Activated CD8-positive, alpha-beta memory T cell treated with anti-CD3 and anti-CD28 coated beads, Interleukin-2, amount 50 U/mL, for 1 hour (primary cell): ENCODE results near the gene ZNF658.
"Not testable (repeated sequence)": the region's sequence is repeated elsewhere in the genome, so short reads cannot be mapped to it uniquely, and the experiment has no call there.

Experiments
- DNase-seq: peaks from one replicate; pipeline ENCODE4 v3.0.0-alpha.2; 2020; ENCODE audit errors: extremely low read depth

Gene ZNF658

GRCh38 chr9:66900490-66901131 is at the start of gene ZNF658:
Gene ZNF658 (plus strand): TSS chr9:66900725. CDS start chr9:66903562, 2,837 bp downstream.
- DNase-seq = peak; percentile 7

GRCh38 chr9:66861732-66862131 is 38.8 kb upstream of the ZNF658 start:
- DNase-seq = not testable (repeated sequence)

- not testable (repeated sequence) for DNase-seq
These were observed 31.9 kb upstream of the ZNF658 start for GRCh38 chr9:66868660-66869059.

GRCh38 chr9:66880605-66881004 is 19.9 kb upstream of the ZNF658 start:
- DNase-seq = not testable (repeated sequence)

- DNase-seq = not testable (repeated sequence)
These were observed 18.7 kb upstream of the ZNF658 start for GRCh38 chr9:66881847-66882246.

- not testable (repeated sequence) for DNase-seq
These were observed 10.2 kb upstream of the ZNF658 start for GRCh38 chr9:66890334-66890733.

- DNase-seq = not testable (repeated sequence)
These were observed 616 bp downstream of the ZNF658 start for GRCh38 chr9:66901141-66901540.

- DNase-seq = not testable (repeated sequence)
These were observed 9.0 kb downstream of the ZNF658 start for GRCh38 chr9:66909560-66909959.

- not testable (repeated sequence) for DNase-seq
These were observed 19.5 kb downstream of the ZNF658 start for GRCh38 chr9:66920072-66920471.

GRCh38 chr9:66936194-66936870 is 35.8 kb downstream of the ZNF658 start:
- not testable (repeated sequence) for DNase-seq

GRCh38 chr9:66937662-66938061 is 37.1 kb downstream of the ZNF658 start:
- not testable (repeated sequence) for DNase-seq

- not testable (repeated sequence) for DNase-seq
These were observed 37.8 kb downstream of the ZNF658 start for GRCh38 chr9:66938322-66938721.

GRCh38 chr9:66939878-66940830 is 39.6 kb downstream of the ZNF658 start:
- not testable (repeated sequence) for DNase-seq

- DNase-seq = not testable (repeated sequence)
These were observed 42.1 kb downstream of the ZNF658 start for GRCh38 chr9:66942400-66943155.

GRCh38 chr9:66952576-66952975 is 52.1 kb downstream of the ZNF658 start:
- DNase-seq = not testable (repeated sequence)
